Measurements from ENCODE around the gene ROMO1. TPM values are rescaled to one million over a fixed set of nuclear protein-coding genes. Genes with fewer than 3 reads are reported as not detected.

Gene ROMO1
- 352 and 507 TPM in 2 replicates for total RNA-seq

DNA sequence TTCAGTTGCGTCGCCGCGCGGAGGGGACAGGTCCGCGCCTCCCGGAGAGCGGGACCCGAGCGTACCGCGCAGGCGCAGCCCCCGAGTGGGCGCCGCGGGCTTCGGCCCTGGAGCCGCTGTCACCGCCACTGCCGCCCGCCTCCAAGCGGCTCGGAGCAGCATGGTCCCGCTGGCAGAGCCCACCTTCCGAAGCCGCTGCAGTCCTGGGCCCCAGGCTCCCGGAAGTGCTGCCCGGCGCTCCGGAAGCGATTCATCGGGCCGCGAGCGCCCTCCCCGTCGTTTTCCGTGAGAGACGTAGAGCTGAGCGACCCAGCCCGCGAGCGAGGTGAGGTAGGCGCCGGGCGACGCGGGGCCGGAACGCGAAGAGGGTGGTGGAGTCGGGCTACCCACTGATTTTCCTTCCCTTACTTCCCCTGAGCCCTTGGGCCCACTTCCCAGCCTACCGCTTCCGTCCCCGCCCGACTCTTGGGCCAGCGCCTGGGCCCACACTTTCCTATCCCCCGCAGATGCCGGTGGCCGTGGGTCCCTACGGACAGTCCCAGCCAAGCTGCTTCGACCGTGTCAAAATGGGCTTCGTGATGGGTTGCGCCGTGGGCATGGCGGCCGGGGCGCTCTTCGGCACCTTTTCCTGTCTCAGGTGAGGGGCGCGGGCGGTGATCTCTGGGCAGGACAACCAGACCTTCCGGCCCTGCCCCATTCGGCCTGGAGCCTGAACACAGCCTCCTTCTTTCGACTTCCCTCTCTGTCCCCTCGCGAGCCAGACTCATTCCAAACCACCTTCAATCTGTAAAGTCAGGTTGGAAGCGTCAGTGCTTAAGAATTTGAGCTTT, at the start of gene ROMO1, which contains the start of gene NFS1:
ROMO1 (plus strand) TSS at position 279 of the 830 bp plus-strand sequence; CDS start at position 507, 228 bp downstream.
NFS1 (minus strand) TSS at position 226 of the 830 bp plus-strand sequence; CDS start at position 162, 64 bp downstream.

DNA sequence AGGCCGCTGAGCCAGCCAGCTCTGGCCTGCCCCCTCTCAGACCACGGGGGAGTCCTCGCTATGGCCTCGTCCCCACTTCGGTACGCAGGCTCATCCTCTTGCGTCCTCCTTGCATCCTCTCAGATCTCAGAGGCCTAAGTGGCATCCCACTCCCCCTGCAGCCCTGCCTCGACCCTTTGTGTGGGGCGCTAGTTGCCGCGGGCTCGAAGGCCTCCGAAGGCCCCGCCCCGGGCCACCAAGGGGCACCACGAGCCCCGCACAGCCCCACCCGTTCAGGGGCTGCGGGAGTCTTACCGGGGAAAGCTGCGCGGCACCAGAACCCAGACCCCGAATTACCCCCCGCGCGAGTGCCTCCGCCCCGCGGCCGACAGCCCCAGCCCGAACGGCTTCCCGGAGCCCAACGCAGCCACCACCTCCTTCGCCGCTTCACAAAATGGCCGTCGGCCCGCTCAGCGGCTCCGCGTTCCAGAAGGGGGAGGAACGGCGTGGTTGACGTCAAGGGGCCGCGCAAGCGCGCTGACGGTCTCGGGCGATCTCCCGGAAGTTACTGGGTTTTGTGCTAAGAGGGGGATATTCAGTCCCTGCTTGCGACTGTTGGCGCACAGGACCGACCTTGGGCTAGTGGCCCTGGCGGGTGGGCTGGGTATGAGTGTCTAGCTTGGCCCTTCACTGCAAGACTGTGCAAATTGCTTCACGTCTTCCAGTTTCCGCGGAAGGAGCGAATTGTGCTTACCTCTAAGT, 34.6 kb upstream of the ROMO1 start, which contains the start of the genes CPNE1 and RBM12:
CPNE1 (minus strand) TSS at position 435 of the 741 bp plus-strand sequence. CDS start 31,977 bp downstream, outside the sequence.
RBM12 (minus strand) TSS at position 435 of the 741 bp plus-strand sequence. CDS start 9,578 bp downstream, outside the sequence.

DNA sequence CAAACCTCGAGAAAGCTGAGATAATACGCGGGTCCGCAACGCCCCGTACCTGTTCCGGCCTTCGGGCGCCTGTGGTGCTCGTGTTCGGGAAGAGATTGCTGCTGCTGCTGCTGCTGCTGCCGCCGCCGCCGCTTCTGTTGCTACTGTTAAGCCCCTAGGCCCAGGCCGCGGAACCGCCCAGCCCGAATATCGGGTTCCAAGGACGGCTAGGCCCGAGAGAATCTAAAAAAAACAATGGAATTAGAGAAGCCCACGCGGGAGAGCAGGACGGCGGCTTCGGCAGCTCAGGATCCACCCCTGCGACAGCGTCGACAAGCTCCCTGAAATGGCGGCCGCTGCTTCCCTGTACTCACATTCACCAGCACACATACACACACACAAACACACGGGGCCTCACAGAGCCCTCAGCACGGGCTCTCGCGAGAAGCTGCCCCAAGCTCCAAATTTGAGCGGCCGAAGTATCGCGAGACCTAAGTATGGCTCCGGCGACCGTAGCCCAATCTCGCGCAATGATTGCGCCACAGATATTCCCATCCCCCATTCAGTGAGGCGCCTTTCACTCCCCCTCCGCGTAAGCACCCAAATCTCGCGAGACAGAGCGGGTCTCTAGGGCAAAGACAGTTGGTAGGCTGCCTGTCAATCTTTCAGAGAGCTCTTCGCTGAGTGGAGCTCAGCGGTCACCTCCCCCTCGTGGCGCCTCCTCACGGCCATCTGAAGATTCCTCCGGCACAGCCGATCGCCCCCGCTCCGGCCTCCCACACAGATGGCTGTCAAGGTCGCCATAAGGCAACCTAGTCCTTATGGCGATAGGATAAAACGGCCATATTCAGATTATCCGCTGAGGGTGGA, 42.9 kb downstream of the ROMO1 start, which contains the start of gene RBM39:
RBM39 (minus strand) TSS at position 369 of the 849 bp plus-strand sequence. CDS start 1,386 bp downstream, outside the sequence.

Other genes with a start within 250 kb of the ROMO1 start
- gene CEP250, start 243.8 kb upstream of the ROMO1 start, total RNA-seq: 11.9 and 29.0 TPM in 2 replicates
- not detected in 2 replicates for gene C20orf173, start 169.8 kb upstream of the ROMO1 start, total RNA-seq
- gene ERGIC3, start 157.3 kb upstream of the ROMO1 start, total RNA-seq: 444 and 536 TPM in 2 replicates
- gene SPAG4, start 83.6 kb upstream of the ROMO1 start, total RNA-seq: 11.9 and 22.0 TPM in 2 replicates
- 147 and 199 TPM in 2 replicates for gene CPNE1, start 34.5 kb upstream of the ROMO1 start, total RNA-seq
- gene RBM12, start 34.5 kb upstream of the ROMO1 start, total RNA-seq: 25.5 and 38.6 TPM in 2 replicates
- 19.1 and 25.7 TPM in 2 replicates for gene NFS1, start 53 bp upstream of the ROMO1 start, total RNA-seq
- 319 and 352 TPM in 2 replicates for gene RBM39, start 42.9 kb downstream of the ROMO1 start, total RNA-seq
- gene PHF20, start 72.6 kb downstream of the ROMO1 start, total RNA-seq: 18.8 and 21.4 TPM in 2 replicates